Limb (tissue), 2 donors: ENCODE data around the gene POFUT2.
A peak's percentile ranks its signal among the peaks of the same experiment; 100 is the strongest.

Experiments
- DNase-seq, 2 donors: peaks; one replicate each; pipeline ENCODE4 v3.0.0-alpha.2; 2016; ENCODE audit errors: extremely low spot score in 2 of 2

Gene POFUT2

DNA sequence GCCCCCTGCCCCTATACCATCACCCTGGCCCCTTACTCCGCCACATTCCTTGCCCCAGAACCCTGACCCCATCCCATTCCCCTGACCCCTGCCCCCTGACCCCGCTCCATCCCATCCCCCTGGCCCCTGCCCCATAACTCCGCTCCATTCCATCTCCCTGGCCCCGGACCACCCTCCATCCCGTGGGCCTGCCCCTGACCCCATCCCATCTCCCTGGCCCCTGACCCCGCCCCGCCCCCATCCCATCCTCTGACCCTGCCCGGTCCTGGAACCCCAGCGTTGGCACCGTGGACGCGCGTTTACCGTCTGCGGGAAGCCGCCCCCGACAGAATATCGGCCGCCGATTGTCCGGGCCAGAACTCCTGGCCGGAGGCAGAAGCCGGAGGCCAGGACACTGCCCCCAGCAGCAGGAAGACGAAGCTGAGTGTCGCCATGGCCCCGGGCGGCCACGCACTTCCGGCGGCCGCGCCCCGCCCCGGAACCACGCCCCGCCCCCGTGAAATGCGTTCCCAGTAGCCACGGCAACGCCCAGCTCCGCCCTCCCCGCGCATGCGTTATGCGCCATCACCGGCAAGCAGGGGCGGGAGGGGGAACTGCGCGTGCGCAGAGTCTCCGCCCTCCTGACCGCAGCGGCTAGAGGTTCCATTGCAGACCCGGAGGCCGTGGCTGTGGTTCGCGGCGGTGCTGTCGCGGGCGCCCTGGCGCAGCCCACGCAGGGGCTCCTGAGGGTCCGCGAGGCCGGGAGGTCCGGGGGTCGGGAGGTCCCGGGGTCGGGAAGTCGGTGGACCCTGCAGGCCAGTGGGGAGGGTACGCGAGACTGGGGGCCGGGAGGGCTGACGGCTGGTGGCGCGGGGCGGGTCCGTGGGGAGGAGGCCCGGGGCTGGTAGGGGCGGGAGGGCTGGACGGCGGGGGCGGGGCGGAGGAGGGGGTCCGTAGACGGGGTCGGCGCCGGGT is at the start of gene POFUT2:
Gene POFUT2, minus strand, starts transcription at position 458 of the 954 bp plus-strand sequence. Its CDS starts 24 bp downstream, at position 434.
- peak; percentile 96 to 100 for DNase-seq

DNA sequence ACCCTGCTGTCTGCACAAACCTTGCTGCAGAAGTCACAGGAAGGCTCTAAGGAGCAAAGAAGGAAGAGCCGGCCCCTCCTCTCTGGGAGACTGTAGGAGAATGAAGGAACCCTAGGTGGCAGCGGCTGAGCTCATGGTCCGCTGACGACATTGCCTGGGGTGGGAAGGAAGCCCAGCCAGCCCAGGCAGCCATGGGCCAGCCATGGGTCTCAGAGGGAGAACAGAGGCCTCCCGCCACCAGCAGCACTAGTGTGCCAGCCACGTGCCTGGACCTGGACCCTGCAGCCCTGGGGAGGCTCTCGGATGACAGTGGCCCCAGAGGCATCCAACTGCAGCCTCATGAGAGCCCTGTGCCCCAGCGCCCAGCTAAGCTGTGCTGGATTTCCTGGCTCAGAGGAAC is 49.2 kb upstream of the POFUT2 start:
- DNase-seq, result peak in 1 of 2 donors; percentile 32

DNA sequence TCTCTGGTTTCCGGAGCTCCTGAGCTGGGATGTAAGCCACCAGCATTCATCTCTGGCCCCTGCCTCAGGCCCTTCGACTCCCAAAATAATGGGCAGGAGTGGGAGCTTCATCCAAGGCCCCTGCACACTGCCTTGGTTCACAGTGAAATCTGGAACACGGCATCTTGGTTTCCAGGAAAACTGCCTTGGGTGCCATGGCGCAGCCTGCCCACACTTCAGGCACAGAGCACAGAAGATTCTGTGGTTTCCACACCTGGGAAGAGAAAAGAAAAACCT is 48.8 kb upstream of the POFUT2 start:
- DNase-seq, result peak in 1 of 2 donors; percentile 20

DNA sequence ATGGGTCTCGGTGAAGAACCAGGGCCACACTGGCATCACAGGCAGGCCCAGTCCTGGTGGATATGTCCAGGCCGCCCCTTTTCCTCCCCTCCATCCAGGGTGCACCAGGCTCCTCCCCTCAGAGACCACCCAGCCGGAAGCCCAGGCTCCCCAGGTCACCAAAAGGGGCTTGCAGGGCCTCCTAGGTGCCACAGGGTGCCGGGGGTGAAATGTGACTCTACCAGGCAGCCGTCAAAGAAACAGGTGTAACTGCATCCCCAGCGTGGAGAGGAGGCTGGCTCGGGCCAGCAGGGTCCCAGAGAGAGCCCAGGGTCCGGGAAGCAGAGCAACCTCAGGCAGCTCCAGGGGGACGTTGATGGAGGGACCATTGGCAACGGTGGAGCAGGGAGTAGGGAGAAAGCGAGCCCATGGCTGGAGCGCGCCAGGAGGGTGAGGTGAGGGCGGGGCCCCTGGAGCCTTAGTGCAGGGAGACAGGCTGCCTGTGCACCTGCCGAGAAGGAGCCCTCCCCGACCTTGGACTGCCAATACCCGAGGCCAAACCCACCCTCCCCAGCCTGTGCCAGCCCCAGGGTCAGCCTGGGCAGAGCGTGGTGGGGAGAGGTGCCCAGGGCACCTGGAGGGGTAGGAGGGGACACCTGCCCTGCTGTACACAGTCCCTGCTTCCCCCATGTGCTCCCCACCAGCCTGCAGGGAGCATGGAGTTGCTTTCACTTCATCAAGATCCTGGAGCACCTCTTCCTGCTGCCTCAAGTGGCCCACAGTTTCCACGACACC is 48.3 kb upstream of the POFUT2 start:
- DNase-seq, result peak in 1 of 2 donors; percentile 26

DNA sequence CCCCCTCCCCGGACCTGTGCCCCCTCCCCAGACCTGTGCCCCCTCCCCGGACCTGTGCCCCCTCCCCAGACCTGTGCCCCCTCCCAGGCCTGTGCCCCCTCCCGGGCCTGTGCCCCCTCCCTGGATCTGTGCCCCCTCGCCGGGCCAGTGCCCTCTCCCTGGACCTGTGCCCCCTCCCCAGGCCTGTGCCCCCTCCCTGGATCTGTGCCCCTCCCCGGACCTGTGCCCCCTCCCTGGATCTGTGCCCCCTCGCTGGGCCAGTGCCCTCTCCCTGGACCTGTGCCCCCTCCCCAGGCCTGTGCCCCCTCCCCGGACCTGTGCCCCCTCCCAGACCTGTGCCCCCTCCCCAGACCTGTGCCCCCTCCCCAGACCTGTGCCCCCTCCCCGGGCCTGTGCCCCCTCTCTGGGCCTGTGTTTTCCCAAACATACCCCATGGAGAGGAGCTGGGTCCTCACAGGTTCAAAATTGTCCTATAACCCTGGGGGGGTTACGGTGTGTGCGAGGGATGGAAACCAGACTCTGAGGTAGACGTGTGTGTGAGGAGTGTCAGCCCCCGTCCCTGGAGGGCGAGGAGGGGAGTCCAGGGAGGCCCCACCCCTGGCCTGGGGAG is 47.6 kb upstream of the POFUT2 start:
- DNase-seq, result peak in 1 of 2 donors; percentile 28

DNA sequence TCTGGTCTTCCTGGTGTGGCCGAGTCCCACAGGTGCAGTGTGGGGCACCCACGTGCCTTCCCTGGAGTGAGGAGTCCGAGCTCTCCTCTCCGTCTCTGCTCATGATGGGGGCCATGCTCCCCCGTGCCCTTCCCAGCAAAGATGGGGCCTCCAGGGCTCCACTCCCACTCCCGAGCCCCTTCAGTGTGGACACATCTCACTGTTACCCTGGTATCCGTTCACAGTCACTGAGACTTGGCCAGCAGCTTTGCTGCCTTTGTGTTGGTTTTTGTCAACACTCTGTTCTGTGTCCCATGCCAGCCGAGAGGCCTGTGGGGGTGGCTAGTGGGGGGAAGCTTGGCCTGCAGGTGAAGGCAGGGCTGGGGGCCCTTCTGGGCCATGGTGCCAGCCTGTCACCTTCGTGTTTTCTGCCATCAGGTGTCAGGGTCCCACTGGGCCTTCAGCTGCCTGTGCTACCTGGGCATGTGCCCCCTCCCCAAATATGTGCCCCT is 46.9 kb upstream of the POFUT2 start:
- DNase-seq, result peak in 1 of 2 donors; percentile 23

GRCh38 chr21:45334134-45334533 is 46.4 kb upstream of the POFUT2 start:
- peak in 1 of 2 donors; percentile 16 for DNase-seq

DNA sequence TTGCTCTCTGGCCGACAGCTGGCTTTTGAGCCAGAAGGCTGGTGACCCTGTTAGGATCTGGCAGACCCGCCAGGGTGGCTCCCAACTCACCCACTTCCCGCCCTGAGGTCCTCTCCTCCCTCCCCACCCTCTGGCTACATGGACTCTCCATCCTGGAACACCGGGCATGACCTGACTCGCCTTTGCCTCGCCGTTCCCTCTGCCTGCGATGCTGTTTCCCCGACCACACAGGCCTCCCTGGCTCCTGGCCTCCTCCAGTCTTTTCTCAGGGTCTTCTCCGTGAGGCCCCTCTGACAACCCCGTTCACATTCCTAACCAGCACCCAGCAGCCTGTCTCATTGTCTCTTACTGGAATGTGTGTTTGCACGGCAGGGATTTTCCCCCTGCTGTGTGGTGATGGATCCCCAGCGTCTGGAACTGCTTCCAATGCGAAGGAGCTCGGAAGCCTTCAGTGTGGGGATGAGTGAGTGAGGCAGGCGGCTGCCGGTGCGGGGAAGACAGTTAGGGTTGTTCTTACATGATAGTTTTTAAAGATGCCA is 46.0 kb upstream of the POFUT2 start:
- DNase-seq, result peak in 1 of 2 donors; percentile 44

- DNase-seq, result peak in 1 of 2 donors; percentile 31
Observed at GRCh38 chr21:45332981-45333582, 45.4 kb upstream of the POFUT2 start.

- DNase-seq, result no peak
Observed at GRCh38 chr21:45332415-45332814, 44.7 kb upstream of the POFUT2 start.

DNA sequence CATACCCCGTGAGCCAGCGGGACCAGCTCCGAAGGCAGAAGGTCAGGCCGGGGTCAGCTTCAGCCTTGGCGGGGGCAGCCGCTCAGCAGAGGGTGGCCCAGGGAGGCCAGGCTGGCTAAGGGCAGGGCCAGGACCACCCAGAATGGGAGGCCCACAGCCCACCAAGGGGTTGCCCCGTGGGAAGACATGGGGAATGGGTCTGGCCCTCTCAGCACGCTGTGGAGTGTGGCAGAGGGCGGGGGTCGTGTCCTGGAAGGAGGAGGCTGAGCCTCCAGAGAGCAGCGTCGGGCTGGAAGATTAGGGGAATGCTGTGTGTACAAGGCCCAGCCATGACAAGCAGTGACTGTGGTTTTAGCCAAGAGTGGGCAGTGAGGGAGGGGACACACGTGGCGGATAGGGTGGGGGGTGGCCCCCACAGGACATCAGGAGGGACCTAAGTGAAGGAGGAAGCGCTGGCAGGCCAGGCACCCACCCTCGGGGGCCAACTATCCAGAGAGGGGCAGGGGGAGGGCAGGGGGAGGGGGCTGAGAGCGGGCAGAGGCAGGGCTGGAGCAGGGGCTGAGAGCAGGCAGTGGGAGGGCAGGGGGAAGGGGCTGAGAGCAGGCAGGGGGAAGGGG is 43.9 kb upstream of the POFUT2 start:
- DNase-seq, result peak in 1 of 2 donors; percentile 46

DNA sequence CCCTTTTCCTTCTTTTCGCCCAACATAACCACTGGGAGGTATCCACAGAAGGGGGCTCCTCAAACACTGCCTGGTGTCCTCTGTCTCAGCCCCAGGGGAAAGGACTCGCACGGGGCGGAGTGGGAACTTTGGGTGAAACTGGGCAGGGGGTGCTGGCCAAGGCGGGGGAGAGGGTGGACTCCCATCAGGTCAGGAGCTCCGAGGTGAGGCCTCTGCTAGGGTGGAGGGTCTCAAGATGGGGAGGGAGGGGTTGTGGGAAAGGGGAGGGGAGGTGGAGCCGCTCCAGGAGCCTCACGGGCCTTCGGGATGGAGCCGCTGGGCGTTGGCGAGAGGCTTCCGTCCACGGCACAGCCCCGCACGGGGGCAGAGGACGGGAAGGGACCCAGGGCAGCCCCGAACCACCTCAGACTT is 43.2 kb upstream of the POFUT2 start:
- peak in 1 of 2 donors; percentile 37 for DNase-seq

DNA sequence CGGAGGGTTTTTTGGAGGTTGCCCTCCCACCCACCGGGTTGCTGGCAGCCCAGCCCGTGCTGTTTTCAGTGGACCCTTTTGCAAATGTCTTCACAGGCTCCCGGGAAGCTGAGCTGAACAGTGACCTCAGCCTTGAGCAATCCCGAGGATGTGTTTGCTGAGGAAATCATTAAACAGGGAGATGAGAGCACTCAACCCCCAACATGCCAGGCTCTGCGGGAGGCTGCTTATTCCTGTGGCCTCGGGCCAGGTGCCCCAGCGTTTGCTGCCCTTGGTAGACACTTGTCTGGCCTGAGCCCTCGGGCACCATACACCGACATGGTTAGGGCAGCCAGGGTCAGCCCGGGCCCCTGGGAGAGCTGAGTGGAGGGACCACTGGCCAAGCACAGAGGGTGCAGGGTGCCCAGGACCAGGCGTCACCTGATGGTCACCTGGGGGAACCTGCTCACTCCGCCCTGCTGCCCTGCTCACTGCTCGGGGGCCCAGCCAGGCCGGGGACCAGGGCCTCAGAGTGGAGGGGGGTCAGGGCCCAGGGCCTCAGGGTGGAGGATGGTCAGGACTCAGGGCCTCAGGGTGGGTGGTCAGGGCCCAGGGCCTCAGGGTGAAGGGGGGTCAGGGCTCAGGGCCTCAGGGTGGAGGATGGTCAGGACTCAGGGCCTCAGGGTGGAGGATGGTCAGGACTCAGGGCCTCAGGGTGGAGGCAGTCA is 42.5 kb upstream of the POFUT2 start:
- DNase-seq, result peak in 1 of 2 donors; percentile 50

GRCh38 chr21:45329261-45330074 is 41.8 kb upstream of the POFUT2 start:
- peak in 1 of 2 donors; percentile 33 for DNase-seq

GRCh38 chr21:45328198-45329091 is 40.8 kb upstream of the POFUT2 start:
- peak in 1 of 2 donors; percentile 45 for DNase-seq

GRCh38 chr21:45327441-45328197 is 39.9 kb upstream of the POFUT2 start:
- DNase-seq, result peak in 1 of 2 donors; percentile 27

DNA sequence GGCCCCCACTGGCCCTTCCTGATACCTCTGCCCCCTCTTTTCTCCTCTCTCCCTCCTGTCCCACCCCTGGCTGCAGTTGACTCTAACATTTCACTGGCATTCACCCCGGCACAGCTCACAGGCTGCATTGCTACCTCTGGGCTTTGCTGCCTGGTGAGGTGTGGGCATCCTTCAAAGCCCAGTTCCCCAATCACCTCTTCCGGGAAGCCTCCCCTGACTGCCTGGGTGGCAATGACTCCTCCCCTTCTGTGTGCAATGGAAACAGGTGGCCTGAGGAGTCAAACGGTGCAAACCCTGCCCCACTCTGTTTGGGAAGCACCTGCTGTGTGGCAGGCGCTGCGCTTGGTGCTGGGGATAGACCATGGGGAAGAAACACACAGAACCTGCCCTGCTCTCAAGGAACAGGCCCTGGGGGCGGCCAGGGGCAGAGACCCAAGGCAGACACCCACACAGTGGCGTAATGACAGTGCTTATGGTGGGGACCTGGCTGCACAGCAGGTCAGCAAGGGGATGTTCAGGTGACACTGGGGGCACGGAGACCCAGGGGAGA is 39.3 kb upstream of the POFUT2 start:
- DNase-seq, result peak in 1 of 2 donors; percentile 29
